Measurements from ENCODE around the gene HRH3.

DNA sequence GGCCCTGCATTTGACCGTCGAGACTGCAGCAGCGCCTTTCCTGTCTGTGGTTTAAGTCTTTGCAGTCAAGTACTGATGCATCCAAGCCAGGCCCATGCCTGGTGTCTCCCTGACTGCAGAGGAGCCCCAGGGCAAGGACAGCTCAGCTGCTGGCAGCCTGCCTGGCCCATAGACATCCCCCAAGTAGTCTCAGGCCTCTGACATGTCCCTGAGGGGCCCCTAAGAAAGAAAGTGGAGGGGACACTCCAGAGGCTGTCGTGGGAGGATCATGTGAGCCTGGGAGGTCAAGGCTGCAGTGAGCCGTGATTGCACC lies 18.0 kb downstream of the HRH3 start:
- TF ChIP-seq, protein P1, sequence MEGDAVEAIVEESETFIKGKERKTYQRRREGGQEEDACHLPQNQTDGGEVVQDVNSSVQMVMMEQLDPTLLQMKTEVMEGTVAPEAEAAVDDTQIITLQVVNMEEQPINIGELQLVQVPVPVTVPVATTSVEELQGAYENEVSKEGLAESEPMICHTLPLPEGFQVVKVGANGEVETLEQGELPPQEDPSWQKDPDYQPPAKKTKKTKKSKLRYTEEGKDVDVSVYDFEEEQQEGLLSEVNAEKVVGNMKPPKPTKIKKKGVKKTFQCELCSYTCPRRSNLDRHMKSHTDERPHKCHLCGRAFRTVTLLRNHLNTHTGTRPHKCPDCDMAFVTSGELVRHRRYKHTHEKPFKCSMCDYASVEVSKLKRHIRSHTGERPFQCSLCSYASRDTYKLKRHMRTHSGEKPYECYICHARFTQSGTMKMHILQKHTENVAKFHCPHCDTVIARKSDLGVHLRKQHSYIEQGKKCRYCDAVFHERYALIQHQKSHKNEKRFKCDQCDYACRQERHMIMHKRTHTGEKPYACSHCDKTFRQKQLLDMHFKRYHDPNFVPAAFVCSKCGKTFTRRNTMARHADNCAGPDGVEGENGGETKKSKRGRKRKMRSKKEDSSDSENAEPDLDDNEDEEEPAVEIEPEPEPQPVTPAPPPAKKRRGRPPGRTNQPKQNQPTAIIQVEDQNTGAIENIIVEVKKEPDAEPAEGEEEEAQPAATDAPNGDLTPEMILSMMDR (IDR thresholded peaks at IDR 0.05): no peak
- TF ChIP-seq POLR2AphosphoS5 (IDR thresholded peaks at IDR 0.05): no peak

All from prostate gland (tissue), 2 donors.